HepG2 (cell line): ENCODE measurements around the gene ZFAND3. TPM values are rescaled to one million over a fixed set of nuclear protein-coding genes. Genes with fewer than 3 reads are reported as not detected.

Source experiments
- ATAC-seq: fragments of 200-7000 bp; cut with Tn5 transposase; 3 replicates; pipeline ENCODE4 v1.9.1; 2020; ENCODE audit warnings: mild to moderate bottlenecking, moderate library complexity
- BruUV-seq: library from RNA; stranded (reverse); fragments of 400-500 nt; replicated peaks from 2 replicates; lab custom pipeline; 2021; lab: Mats Ljungman, UMichigan
- CTCF ChIA-PET: fragments of 300-600 bp; formaldehyde crosslinking; extraction: SDS; loops from one replicate; lab custom pipeline; 2021; ENCODE audit warnings: low total read pairs, inconsistent platforms, low intra/inter-chr PET ratio; lab: Yijun Ruan, JAX
- POLR2A ChIA-PET: fragments of 350-600 bp; sonication (Branson Sonifier 250); formaldehyde crosslinking; loops from one replicate; lab custom pipeline; 2020; ENCODE audit warnings: antibody characterized with exemption, inconsistent platforms; lab: Yijun Ruan, JAX
- DNase-seq: peaks from one replicate; pipeline ENCODE4 v3.0.0-alpha.2; 2015; ENCODE audit warnings: low spot score
- FAIRE-seq: peaks from 3 replicates; lab custom pipeline; 2011; peaks lifted over from hg19 to GRCh38; lab: Jason Lieb, UNC
- H2AFZ ChIP-seq: one replicate; pipeline ENCODE4 v1.6.1; 2011; ENCODE audit warnings: low read length, inconsistent platforms
- H3K27ac ChIP-seq: fragments of 300-600 bp; 3 replicates; pipeline ENCODE4 v1.8.0; 2011; ENCODE audit warnings: mixed run types, mild to moderate bottlenecking, mixed read lengths, low read length, inconsistent platforms; ENCODE audit not compliant: insufficient read depth; ENCODE audit errors: extremely low read length
- H3K27me3 ChIP-seq, 2 experiments: fragments of 200-600 bp in 1 of 2; 2 replicates in 1 of 2; 3 replicates in 1 of 2; pipeline versions ENCODE4 v1.6.0 to v1.8.0; 2011; ENCODE audit warnings: low read length in 2 of 2, mild to moderate bottlenecking in 2 of 2, moderate library complexity in 2 of 2, inconsistent platforms in 1 of 2; ENCODE audit not compliant: insufficient read depth in 2 of 2, control insufficient read depth in 1 of 2
- H3K36me3 ChIP-seq, 2 experiments: fragments of 200-600 bp in 1 of 2; replicated peaks in 1 of 2; 2 replicates in 1 of 2; 3 replicates in 1 of 2; pipeline versions ENCODE4 v1.5.1 to v1.8.0; 2011; ENCODE audit warnings: low read length in 2 of 2, inconsistent platforms in 1 of 2; ENCODE audit not compliant: insufficient read depth in 2 of 2, control insufficient read depth in 1 of 2
- H3K4me1 ChIP-seq: 2 replicates; pipeline ENCODE4 v1.5.1; 2012; ENCODE audit warnings: low read length, inconsistent platforms; ENCODE audit not compliant: insufficient read depth
- H3K4me2 ChIP-seq: 2 replicates; pipeline ENCODE4 v1.6.0; 2011; ENCODE audit warnings: low read depth, low read length, inconsistent platforms
- H3K4me3 ChIP-seq, 3 experiments: fragments of 200-600 bp in 1 of 3; sonication (generic), shearing (Covaris generic) in 1 of 3; replicated peaks in 1 of 3; 2 replicates each; pipeline ENCODE4 v1.5.1; 2011 to 2016; ENCODE audit warnings: low read length in 3 of 3, inconsistent platforms in 2 of 3, low read depth in 2 of 3, mild to moderate bottlenecking in 2 of 3, control low read depth in 1 of 3, mixed read lengths in 1 of 3; ENCODE audit not compliant: insufficient read depth in 1 of 3
- H3K79me2 ChIP-seq: one replicate; pipeline ENCODE4 v1.6.1; 2011; ENCODE audit warnings: low read length, inconsistent platforms; ENCODE audit not compliant: insufficient read depth
- H3K9ac ChIP-seq: 2 replicates; pipeline ENCODE4 v1.6.0; 2011; ENCODE audit warnings: mild to moderate bottlenecking, low read depth, low read length, inconsistent platforms; ENCODE audit not compliant: insufficient read depth
- H3K9me3 ChIP-seq: 2 replicates; pipeline ENCODE4 v1.5.1; 2012; ENCODE audit warnings: mild to moderate bottlenecking, low read length
- H4K20me1 ChIP-seq: 2 replicates; pipeline ENCODE4 v1.6.0; 2011; ENCODE audit warnings: inconsistent platforms, mild to moderate bottlenecking, low read length, moderate library complexity; ENCODE audit not compliant: insufficient read depth
- FOXO4 ChIP-seq: sonication (generic); formaldehyde crosslinking; conservative IDR thresholded peaks from 2 replicates; pipeline ENCODE4 v1.8.1; 2023; ENCODE audit warnings: missing genetic modification reagents
- HCFC1 ChIP-seq: fragments of 150-350 bp; IDR thresholded peaks from 2 replicates; pipeline ENCODE4 v1.6.1; 2014; ENCODE audit warnings: low read depth, low read length
- MAZ ChIP-seq, 2 experiments: sonication (generic) in 1 of 2; formaldehyde crosslinking in 1 of 2; IDR thresholded peaks; 2 replicates each; pipeline versions ENCODE4 v1.5.0 to v1.6.1; 2012 to 2020; ENCODE audit warnings: low read depth in 2 of 2, mild to moderate bottlenecking in 2 of 2, borderline replicate concordance in 1 of 2, improper control_type of control experiment in 1 of 2, low read length in 1 of 2, missing genetic modification reagents in 1 of 2, moderate library complexity in 1 of 2
- PRPF4 ChIP-seq: fragments of 200-400 bp; formaldehyde crosslinking; IDR thresholded peaks from 2 replicates; pipeline ENCODE4 v1.6.1; 2016; ENCODE audit warnings: low read length, low read depth; ENCODE audit not compliant: poor library complexity, severe bottlenecking
- SAP130 ChIP-seq: IDR thresholded peaks from 2 replicates; pipeline ENCODE4 v1.6.1; 2016; ENCODE audit warnings: low read depth
- TFAP4 ChIP-seq: sonication (generic); IDR thresholded peaks from 2 replicates; pipeline ENCODE4 v1.6.1; 2016; ENCODE audit warnings: low read depth, borderline replicate concordance
- ZNF12 ChIP-seq: sonication (generic); formaldehyde crosslinking; IDR thresholded peaks from 2 replicates; pipeline ENCODE4 v1.5.0; 2020; ENCODE audit warnings: missing genetic modification reagents
- ZNF775 ChIP-seq: sonication (generic); formaldehyde crosslinking; IDR thresholded peaks from 2 replicates; pipeline ENCODE4 v1.4.0; 2020; ENCODE audit warnings: missing genetic modification reagents, mild to moderate bottlenecking, moderate library complexity, borderline replicate concordance
- ZNF879 ChIP-seq: sonication (generic); formaldehyde crosslinking; IDR thresholded peaks from 2 replicates; pipeline ENCODE4 v1.8.1; 2023; ENCODE audit warnings: missing genetic modification reagents
- WGBS: methylation state at CpG from one replicate; pipeline ENCODE4 v1.1.6; 2017; ENCODE audit warnings: low lambda C conversion rate; 5-methylcytosine and 5-hydroxymethylcytosine counted together
- in situ Hi-C: cut with HindIII; loops from 2 replicates; pipeline ENCODE4 v1.10.0; 2017; ENCODE audit warnings: low pct_unique_long_range_greater_than_20kb; ENCODE audit not compliant: extremely low pct_ligation_motif_present
- intact Hi-C: fragments of 100-400 bp; cut with micrococcal nuclease; formaldehyde crosslinking; loops from one replicate; pipeline ENCODE4 v1.10.0; 2022; ENCODE audit not compliant: unreplicated experiment
- polyA plus RNA-seq, 8 experiments: library from polyadenylated mRNA; depleted of rRNA in 3 of 8; stranded (reverse) in 7 of 8; unstranded in 1 of 8; fragments of >200 nt; fragmentation: Illumina TruSeq in 4 of 8; extraction: Trizol in 4 of 8; gene quantifications; 2 replicates each; pipeline versions ENCODE4 v1.2.1 to v1.2.3, GENCODE V29; 2011 to 2016; ENCODE audit warnings: low read depth in 4 of 8, missing spikeins in 1 of 8, mixed read lengths in 1 of 8; ENCODE audit not compliant: insufficient read depth in 1 of 8
- total RNA-seq, 5 experiments: library from RNA; depleted of rRNA; stranded (reverse); fragments of >200 nt; fragmentation: Illumina TruSeq; extraction: Trizol; gene quantifications; 2 replicates each; pipeline ENCODE4 v1.2.3, GENCODE V29; 2016; ENCODE audit warnings: low read depth in 1 of 5

Gene ZFAND3
- total and polyA plus RNA-seq, 2 of the 13 experiments (the other 11 are each of a cell fraction or from before 2014, with no cell fraction given): 16.4 to 17.1 TPM

GRCh38 chr6:38079107-38079506 is 259.6 kb downstream of the ZFAND3 start:
- 96% methylated on average over 1 of the region's 1 CpG for WGBS
- no peak for TF ChIP-seq MAZ (IDR thresholded peaks at IDR 0.05; ENCODE audit: borderline replicate concordance, low read depth, low read length)
- no peak for TF ChIP-seq MAZ (CRISPR knock-in tag; IDR thresholded peaks at IDR 0.05; ENCODE audit: low read depth)
- no peak for TF ChIP-seq ZNF12 (CRISPR knock-in tag)
- no peak for TF ChIP-seq ZNF879 (CRISPR knock-in tag)
- TF ChIP-seq SAP130 (CRISPR knock-in tag): 0 out of 2 replicates have a peak, but pooled peaks have one; percentile 0
- no peak for TF ChIP-seq PRPF4
- no peak for TF ChIP-seq HCFC1
- no peak for TF ChIP-seq ZNF775
- Histone ChIP-seq H2AFZ (no peak overlapping the region), H3K27me3 (no peaks in the 10 kb centered on the region), H3K9ac (no peak overlapping the region), H3K4me1 (peaks cover 25% of the 10 kb centered on the region), H3K79me2 (no peaks in the 10 kb centered on the region), H3K9me3 (no peaks in the 10 kb centered on the region), H3K36me3 (peaks cover 0 to 3% of the 10 kb centered on the region in 2 experiments; a peak in 3 of 5 replicates), H3K4me2 (0 out of 2 replicates have a peak overlapping the region, but pooled peaks have one; percentile 1), H3K27ac (no peak overlapping the region), H3K4me3 (no peak overlapping the region), H4K20me1 (no peaks in the 10 kb centered on the region)
- FAIRE-seq (no peak), DNase-seq (no peak), ATAC-seq (peak; percentile 40; the same call in 2 of the 3 replicates)
- ChIA-PET POLR2A (no interaction called here), CTCF (no interaction called here)
- intact Hi-C loops: no loop called here
- in situ Hi-C loops: no loop called here
- BruUV-seq: no TSS peak

GRCh38 chr6:38079537-38079936 is 260.0 kb downstream of the ZFAND3 start:
- H3K9ac ChIP-seq: no peak overlapping the region
- peaks cover 25% of the 10 kb centered on the region for H3K4me1 ChIP-seq
- H2AFZ ChIP-seq: no peak overlapping the region
- no peak for DNase-seq
- no peak overlapping the region for H3K27ac ChIP-seq
- H3K4me3 ChIP-seq: no peak overlapping the region
- CTCF ChIA-PET: no interaction called here
- no peak for ATAC-seq
- no peaks in the 10 kb centered on the region for H3K79me2 ChIP-seq
- POLR2A ChIA-PET: no interaction called here
- intact Hi-C loops: no loop called here
- no peaks in the 10 kb centered on the region for H3K9me3 ChIP-seq
- in situ Hi-C loops: no loop called here
- WGBS: 81% methylated on average over 1 of the region's 1 CpG
- no peak for TF ChIP-seq FOXO4
- TF ChIP-seq TFAP4: peak; percentile 31; the same call in 1 of the 2 replicates
- no peak overlapping the region for H3K4me2 ChIP-seq
- peaks cover 0 to under 1% of the 10 kb centered on the region in 2 experiments; a peak in 3 of 5 replicates for H3K36me3 ChIP-seq
- no peaks in the 10 kb centered on the region for H3K27me3 ChIP-seq
- no TSS peak for BruUV-seq
- no peak for FAIRE-seq
- H4K20me1 ChIP-seq: no peaks in the 10 kb centered on the region
